Suprapubic skin (tissue), 4 donors: ENCODE measurements around the gene ELAVL1.

Experiments
- CTCF ChIP-seq, 2 donors: fragments of 200-600 bp in 1 of 2; fragments of 450-650 bp in 1 of 2; sonication (generic) in 1 of 2; IDR thresholded peaks; one replicate each; pipeline ENCODE4 v1.5.1; 2016 to 2019; ENCODE audit warnings: antibody characterized with exemption in 2 of 2, mild to moderate bottlenecking in 1 of 2, moderate library complexity in 1 of 2
- EP300 ChIP-seq: sonication (generic); formaldehyde crosslinking; IDR thresholded peaks from one replicate; pipeline ENCODE4 v1.6.1; 2017; ENCODE audit warnings: antibody characterized with exemption
- POLR2A ChIP-seq, 2 donors: fragments of 450-650 bp; IDR thresholded peaks; one replicate each; pipeline ENCODE4 v1.6.1; 2017; ENCODE audit warnings: antibody characterized with exemption in 2 of 2, mild to moderate bottlenecking in 2 of 2, moderate library complexity in 2 of 2
- POLR2AphosphoS5 ChIP-seq, 3 donors: sonication (generic); formaldehyde crosslinking; IDR thresholded peaks; one replicate each; pipeline ENCODE4 v1.6.1; 2017; ENCODE audit warnings: antibody characterized with exemption in 3 of 3

- TF ChIP-seq POLR2AphosphoS5 (IDR thresholded peaks at IDR 0.05) (no peak), CTCF (IDR thresholded peaks at IDR 0.05) (no peak), POLR2A (IDR thresholded peaks at IDR 0.05) (no peak), EP300 (no peak)
Observed at GRCh38 chr19:7988307-7988706, 17.1 kb downstream of the ELAVL1 start.
